Measurements from ENCODE around the gene PRICKLE2. TPM values are rescaled to one million over a fixed set of nuclear protein-coding genes. Genes with fewer than 3 reads are reported as not detected.

PRICKLE2 gene
- total and polyA plus RNA-seq, 2 experiments from 2014 or later, result 1.1 to 12.5 TPM

- Mint-ChIP-seq H3K4me1 (peaks cover 22% of the 10 kb centered on the region), H3K27ac (no peak overlapping the region), H3K9me3 (no peaks in the 10 kb centered on the region), H3K4me3 (no peak overlapping the region), H3K36me3 (ENCODE audit: low read depth) (peaks cover 13% of the 10 kb centered on the region), H3K27me3 (ENCODE audit: insufficient read depth, low read depth, poor library complexity) (peaks cover 9% of the 10 kb centered on the region)
- Histone ChIP-seq H3F3A (replicated peaks; ENCODE audit: low read depth) (no peaks in the 10 kb centered on the region), H3K4me1 (ENCODE audit: insufficient read depth) (peaks cover 8% of the 10 kb centered on the region; the same call in 1 of the 2 replicates), H3K27me3 (ENCODE audit: insufficient read depth) (no peaks in the 10 kb centered on the region), H4K20me1 (replicated peaks; ENCODE audit: insufficient read depth) (no peaks in the 10 kb centered on the region; the same call in 1 of the 2 replicates), H3K27ac (ENCODE audit: low read depth) (no peak overlapping the region), H3K79me2 (replicated peaks; ENCODE audit: insufficient read depth) (no peaks in the 10 kb centered on the region), H3K4me2 (no peak overlapping the region), H3K4me3 (no peak overlapping the region), H3K9me2 (ENCODE audit: insufficient read depth) (no peaks in the 10 kb centered on the region), H3K36me3 (ENCODE audit: insufficient read depth) (no peaks in the 10 kb centered on the region), H2AFZ (no peak overlapping the region)
- no peak for DNase-seq (ENCODE audit: low spot score)
- TF ChIP-seq NANOG (IDR thresholded peaks at IDR 0.05; ENCODE audit: borderline replicate concordance) (no peak), REST (IDR thresholded peaks at IDR 0.05; ENCODE audit: unreplicated experiment) (no peak), JUNB (IDR thresholded peaks at IDR 0.05; ENCODE audit: unreplicated experiment) (no peak), ETS1 (IDR thresholded peaks at IDR 0.05) (no peak), EZH2 (IDR thresholded peaks at IDR 0.05; ENCODE audit: low read depth, unreplicated experiment) (no peak), CTCF (conservative IDR thresholded peaks at IDR 0.05; ENCODE audit: low read depth in 2 of 2) (no peak), ZNF331 (CRISPR knock-in tag; IDR thresholded peaks at IDR 0.05; ENCODE audit: low read depth) (no peak), EZH2phosphoT487 (IDR thresholded peaks at IDR 0.05; ENCODE audit: unreplicated experiment) (no peak), ZNF462 (CRISPR knock-in tag; IDR thresholded peaks at IDR 0.05) (no peak), STAT1 (IDR thresholded peaks at IDR 0.05; ENCODE audit: unreplicated experiment) (no peak), ZNF114 (CRISPR knock-in tag; IDR thresholded peaks at IDR 0.05) (no peak), POLR2AphosphoS5 (IDR thresholded peaks at IDR 0.05; ENCODE audit: low read depth) (no peak), CREB1 (CRISPR knock-in tag; IDR thresholded peaks at IDR 0.05; ENCODE audit: low read depth) (no peak)
- ATAC-seq, result no peak
Measured at GRCh38 chr3:64155328-64155727, 69.9 kb downstream of the PRICKLE2 start.

Measured in GM23338 (cell line).